ENCODE data around the gene APC2. TPM values are rescaled to one million over a fixed set of nuclear protein-coding genes. Genes with fewer than 3 reads are reported as not detected.

The APC2 gene
- total and polyA plus RNA-seq, 2 donors (not counting 1 experiment from before 2014, with no cell fraction given) = 0.12 to 0.16 TPM

GRCh38 chr19:1466018-1466460, 16.1 kb downstream of the APC2 start:
- POLR2A ChIA-PET = interaction anchor here (0.9 kb wide), 1 partner anchor 27 kb away, joined by 3 read pairs; no protein-coding TSS in a partner anchor
- intact Hi-C loops (cut with micrococcal nuclease) = no loop called here
- peaks cover 42 to 51% of the 10 kb centered on the region in 2 donors for H3K4me1 ChIP-seq (ENCODE audit: control insufficient read depth in 2 of 2, insufficient read depth in 2 of 2, low read length in 2 of 2)
- H3K9ac ChIP-seq (ENCODE audit: low read length) = no peak overlapping the region
- DNase-seq = no peak
- CTCF ChIA-PET = interaction anchor here (0.8 to 0.9 kb wide), 2 partner anchors 37 to 360 kb away, joined by 3 to 4 read pairs; no protein-coding TSS in a partner anchor
- peaks cover 0 to 9% (median 0%) of the 10 kb centered on the region in 3 donors for H3K9me3 ChIP-seq (ENCODE audit: control extremely low read depth in 1 of 3, control insufficient read depth in 2 of 3, insufficient read depth in 1 of 3, low read length in 2 of 3)
- H3K36me3 ChIP-seq (replicated peaks in 1 of 2; ENCODE audit: control extremely low read depth in 1 of 2, control insufficient read depth in 1 of 2, extremely low read depth in 1 of 2, insufficient read depth in 2 of 2, low read length in 1 of 2) = no peaks in the 10 kb centered on the region
- 62% methylated on average over 41 of the region's 41 CpGs for WGBS (ENCODE audit: insufficient coverage)
- no peak overlapping the region for H3K27ac Mint-ChIP-seq
- no peaks in the 10 kb centered on the region for H3K27me3 Mint-ChIP-seq
- H3K4me1 Mint-ChIP-seq = peaks cover 7% of the 10 kb centered on the region
- no peaks in the 10 kb centered on the region for H3K9me3 Mint-ChIP-seq (ENCODE audit: insufficient read depth)
- H3K4me2 ChIP-seq (replicated peaks; ENCODE audit: low read depth, low read length, poor library complexity, severe bottlenecking) = peak overlapping the region; percentile 98
- H3K79me2 ChIP-seq (ENCODE audit: control insufficient read depth, insufficient read depth, low read length) = no peaks in the 10 kb centered on the region
- H3K27ac ChIP-seq (ENCODE audit: low read length in 2 of 2) = no peak overlapping the region
- H4K20me1 ChIP-seq (ENCODE audit: control insufficient read depth, insufficient read depth, low read length, poor library complexity, severe bottlenecking) = peaks cover 55% of the 10 kb centered on the region
- no peak for ATAC-seq (ENCODE audit: low read depth)
- no peak overlapping the region for H2AFZ ChIP-seq (ENCODE audit: insufficient read depth, low read depth, low read length, poor library complexity, severe bottlenecking)
- no peak overlapping the region for H3K4me3 Mint-ChIP-seq
- TF ChIP-seq, protein P1, sequence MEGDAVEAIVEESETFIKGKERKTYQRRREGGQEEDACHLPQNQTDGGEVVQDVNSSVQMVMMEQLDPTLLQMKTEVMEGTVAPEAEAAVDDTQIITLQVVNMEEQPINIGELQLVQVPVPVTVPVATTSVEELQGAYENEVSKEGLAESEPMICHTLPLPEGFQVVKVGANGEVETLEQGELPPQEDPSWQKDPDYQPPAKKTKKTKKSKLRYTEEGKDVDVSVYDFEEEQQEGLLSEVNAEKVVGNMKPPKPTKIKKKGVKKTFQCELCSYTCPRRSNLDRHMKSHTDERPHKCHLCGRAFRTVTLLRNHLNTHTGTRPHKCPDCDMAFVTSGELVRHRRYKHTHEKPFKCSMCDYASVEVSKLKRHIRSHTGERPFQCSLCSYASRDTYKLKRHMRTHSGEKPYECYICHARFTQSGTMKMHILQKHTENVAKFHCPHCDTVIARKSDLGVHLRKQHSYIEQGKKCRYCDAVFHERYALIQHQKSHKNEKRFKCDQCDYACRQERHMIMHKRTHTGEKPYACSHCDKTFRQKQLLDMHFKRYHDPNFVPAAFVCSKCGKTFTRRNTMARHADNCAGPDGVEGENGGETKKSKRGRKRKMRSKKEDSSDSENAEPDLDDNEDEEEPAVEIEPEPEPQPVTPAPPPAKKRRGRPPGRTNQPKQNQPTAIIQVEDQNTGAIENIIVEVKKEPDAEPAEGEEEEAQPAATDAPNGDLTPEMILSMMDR (IDR thresholded peaks at IDR 0.05) = peak; percentile 5
- no peak for TF ChIP-seq EZH2 (IDR thresholded peaks at IDR 0.05; ENCODE audit: borderline replicate concordance, insufficient read depth, low read depth, low read length, poor library complexity, severe bottlenecking)
- H3K4me3 ChIP-seq (ENCODE audit: control extremely low read depth in 1 of 5, extremely low read depth in 1 of 5, insufficient read depth in 1 of 5, low read depth in 2 of 5, low read length in 4 of 5) = no peak overlapping the region
- H3K27me3 ChIP-seq (replicated peaks in 1 of 4; ENCODE audit: control extremely low read depth in 1 of 4, control insufficient read depth in 3 of 4, insufficient read depth in 4 of 4, low read length in 3 of 4) = peaks cover 0 to 44% (median 9%) of the 10 kb centered on the region in 4 experiments

- H3K36me3 ChIP-seq (replicated peaks in 1 of 2; ENCODE audit: control extremely low read depth in 1 of 2, control insufficient read depth in 1 of 2, extremely low read depth in 1 of 2, insufficient read depth in 2 of 2, low read length in 1 of 2) = no peaks in the 10 kb centered on the region
- no peak overlapping the region for H2AFZ ChIP-seq (ENCODE audit: insufficient read depth, low read depth, low read length, poor library complexity, severe bottlenecking)
- H4K20me1 ChIP-seq (ENCODE audit: control insufficient read depth, insufficient read depth, low read length, poor library complexity, severe bottlenecking) = peaks cover 61% of the 10 kb centered on the region
- TF ChIP-seq EZH2 (IDR thresholded peaks at IDR 0.05; ENCODE audit: borderline replicate concordance, insufficient read depth, low read depth, low read length, poor library complexity, severe bottlenecking) = no peak
- TF ChIP-seq, protein P1 (IDR thresholded peaks at IDR 0.05) = no peak
- DNase-seq (peak; percentile 39), ATAC-seq (ENCODE audit: low read depth) (no peak)
- no peak overlapping the region for H3K4me3 ChIP-seq (ENCODE audit: control extremely low read depth in 1 of 5, extremely low read depth in 1 of 5, insufficient read depth in 1 of 5, low read depth in 2 of 5, low read length in 4 of 5)
- H3K4me1 ChIP-seq (ENCODE audit: control insufficient read depth in 2 of 2, insufficient read depth in 2 of 2, low read length in 2 of 2) = peaks cover 48 to 57% of the 10 kb centered on the region in 2 donors
- H3K27me3 Mint-ChIP-seq = no peaks in the 10 kb centered on the region
- no peak overlapping the region for H3K9ac ChIP-seq (ENCODE audit: low read length)
- intact Hi-C loops (cut with micrococcal nuclease) = no loop called here
- POLR2A ChIA-PET = interaction anchor here (0.9 kb wide), 1 partner anchor 27 kb away, joined by 3 read pairs; no protein-coding TSS in a partner anchor
- H3K4me2 ChIP-seq (replicated peaks; ENCODE audit: low read depth, low read length, poor library complexity, severe bottlenecking) = peak overlapping the region; percentile 98
- peaks cover 11% of the 10 kb centered on the region for H3K4me1 Mint-ChIP-seq
- no peak overlapping the region for H3K27ac ChIP-seq (ENCODE audit: low read length in 2 of 2)
- H3K4me3 Mint-ChIP-seq = peak overlapping the region; percentile 19
- no peaks in the 10 kb centered on the region for H3K9me3 Mint-ChIP-seq (ENCODE audit: insufficient read depth)
- WGBS (ENCODE audit: insufficient coverage) = 41% methylated on average over 70 of the region's 70 CpGs
- H3K27ac Mint-ChIP-seq = no peak overlapping the region
- peaks cover 1% of the 10 kb centered on the region for H3K79me2 ChIP-seq (ENCODE audit: control insufficient read depth, insufficient read depth, low read length)
- peaks cover 0 to 50% (median 12%) of the 10 kb centered on the region in 4 experiments for H3K27me3 ChIP-seq (replicated peaks in 1 of 4; ENCODE audit: control extremely low read depth in 1 of 4, control insufficient read depth in 3 of 4, insufficient read depth in 4 of 4, low read length in 3 of 4)
- CTCF ChIA-PET = no interaction called here
- peaks cover 0 to 9% (median 0%) of the 10 kb centered on the region in 3 donors for H3K9me3 ChIP-seq (ENCODE audit: control extremely low read depth in 1 of 3, control insufficient read depth in 2 of 3, insufficient read depth in 1 of 3, low read length in 2 of 3)
These were observed 16.7 kb downstream of the APC2 start for GRCh38 chr19:1466461-1467214.
